GM10266 (cell line): ENCODE measurements around the gene TEX22.

Experiments
- DNase-seq: peaks from one replicate; pipeline ENCODE4 v3.0.0; 2012; ENCODE audit errors: extremely low spot score
- CTCF ChIP-seq: IDR thresholded peaks from 2 replicates; pipeline ENCODE4 v1.5.1; 2012; ENCODE audit warnings: mild to moderate bottlenecking, low read depth; ENCODE audit not compliant: control insufficient read depth, insufficient read depth; ENCODE audit errors: missing control alignments

Gene TEX22

DNA sequence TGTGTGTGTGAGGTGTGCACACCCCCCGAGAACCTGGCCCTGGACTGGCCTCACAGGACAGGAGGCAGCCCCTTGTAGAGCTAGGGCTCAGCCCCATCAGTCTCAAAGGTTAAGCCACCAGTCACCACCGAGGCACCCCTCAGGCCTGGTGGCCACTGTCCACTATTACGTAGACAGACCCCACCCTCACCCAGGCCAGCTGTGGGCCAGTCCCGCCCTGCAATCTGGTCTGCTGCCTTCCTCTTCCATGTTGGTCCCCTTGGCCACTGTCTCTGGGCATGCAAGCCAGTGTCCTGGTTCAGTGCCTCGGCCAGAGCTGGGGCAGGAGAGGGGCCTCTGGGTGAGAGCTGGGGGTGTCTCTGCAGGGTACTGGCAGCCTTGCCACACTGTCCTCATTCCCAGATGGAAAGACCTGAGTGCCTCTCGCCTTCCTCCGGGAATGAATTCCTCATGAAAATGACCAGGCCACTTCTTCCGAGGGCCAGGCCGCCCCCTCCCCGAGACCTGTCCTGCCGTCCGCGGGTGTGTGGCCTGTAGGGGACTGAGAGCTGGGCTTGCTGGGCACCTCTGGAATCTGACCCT, 897 bp upstream of the TEX22 start:
- DNase-seq: no peak
- TF ChIP-seq CTCF: no peak

DNA sequence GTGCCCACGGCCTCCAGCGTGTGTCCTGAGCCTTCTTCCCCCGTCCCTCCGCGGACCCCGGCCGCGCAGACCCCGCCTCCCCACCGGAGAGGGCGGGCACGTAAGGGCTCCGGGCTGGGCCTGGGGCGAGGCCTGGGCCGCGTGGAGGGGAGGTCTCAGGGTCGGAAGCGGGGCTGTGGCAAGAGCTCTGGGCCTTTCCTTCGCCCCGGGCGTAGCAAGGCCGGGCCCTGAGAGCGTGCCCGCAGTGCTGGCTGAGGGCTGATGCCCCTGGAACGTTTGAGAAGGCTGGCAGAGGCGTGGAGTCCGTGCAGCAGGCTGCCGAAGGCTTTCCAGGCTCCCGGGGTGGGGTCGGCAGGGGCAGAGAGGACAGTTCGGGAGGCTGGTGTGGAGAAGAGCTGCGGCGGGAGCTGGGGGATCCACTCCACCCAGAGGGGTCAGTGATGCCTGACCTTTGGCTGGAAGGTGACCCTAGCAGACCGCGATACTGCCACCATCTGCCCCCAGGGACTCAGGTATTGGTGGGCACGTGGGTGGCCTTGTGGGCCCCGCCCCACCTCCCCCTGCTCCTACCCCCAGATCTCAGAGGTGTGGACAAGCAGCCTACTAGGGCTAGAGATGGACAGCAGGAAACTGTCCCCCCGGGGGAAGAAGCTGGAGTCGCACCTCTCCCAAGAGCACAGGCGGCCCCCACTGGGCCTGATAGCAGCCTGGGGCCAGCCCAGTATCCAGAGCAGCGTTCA, 558 bp downstream of the TEX22 start:
- DNase-seq: no peak

DNA sequence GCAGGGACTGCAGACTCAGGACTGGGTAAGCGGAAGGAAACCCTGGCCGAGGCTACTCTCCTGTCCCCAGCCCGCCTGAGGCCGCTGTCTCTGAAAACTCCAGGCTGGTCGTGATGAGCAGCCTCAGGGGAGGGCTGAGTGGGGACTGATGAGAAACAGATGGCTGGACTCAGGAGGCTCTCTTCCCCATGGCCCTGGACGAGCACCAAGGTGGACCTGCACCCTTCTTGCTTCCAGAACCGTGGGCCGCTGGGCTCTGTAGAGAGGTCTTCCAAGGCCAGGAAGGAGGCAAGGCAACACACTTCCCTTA, 1.1 kb downstream of the TEX22 start:
- TF ChIP-seq CTCF: no peak
- DNase-seq: no peak

More for the DNA sequence above, 558 bp downstream of the TEX22 start:
- no peak for TF ChIP-seq CTCF

DNA sequence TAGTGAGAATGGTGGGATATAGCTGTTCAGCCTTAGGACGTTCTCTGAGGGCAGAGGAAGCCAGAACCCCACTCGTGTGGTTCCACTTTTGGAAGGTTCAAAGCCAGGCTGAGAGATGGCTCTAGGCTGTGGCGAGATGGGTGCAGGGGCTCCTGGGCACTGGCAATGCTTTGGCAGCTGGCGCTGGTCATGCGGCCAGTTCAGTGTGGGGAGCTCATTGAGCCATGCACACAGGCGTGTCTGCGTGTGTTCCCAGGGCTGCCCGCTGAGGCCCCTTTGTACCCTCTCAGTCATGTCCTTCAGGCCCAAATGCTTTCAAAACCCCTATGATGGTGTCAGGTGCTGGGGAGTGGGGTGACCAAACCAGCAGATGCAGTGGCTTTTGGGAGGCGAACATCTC, 1.7 kb downstream of the TEX22 start:
- no peak for DNase-seq
- TF ChIP-seq CTCF: no peak

GRCh38 chr14:105401699-105402098, 3.4 kb downstream of the TEX22 start:
- no peak for DNase-seq
- TF ChIP-seq CTCF: no peak

- DNase-seq: no peak
- no peak for TF ChIP-seq CTCF
Observed at GRCh38 chr14:105408592-105408991, 10.3 kb downstream of the TEX22 start.

- TF ChIP-seq CTCF: no peak
- no peak for DNase-seq
Observed at GRCh38 chr14:105409364-105409763, 11.0 kb downstream of the TEX22 start.
